Posterior cingulate gyrus (tissue), 11 donors: ENCODE data around the gene OR13C8.

ENCODE experiments used
- DNase-seq, 10 donors: peaks; one replicate each; pipeline versions ENCODE4 v3.0.0 to v3.0.0-alpha.2; 2020 to 2021; ENCODE audit warnings: mixed read lengths in 3 of 10
- intact Hi-C: fragments of 100-400 bp; cut with DNase I; formaldehyde crosslinking; loops from one replicate; pipeline ENCODE4 v1.15.1; 2023

Gene OR13C8

DNA sequence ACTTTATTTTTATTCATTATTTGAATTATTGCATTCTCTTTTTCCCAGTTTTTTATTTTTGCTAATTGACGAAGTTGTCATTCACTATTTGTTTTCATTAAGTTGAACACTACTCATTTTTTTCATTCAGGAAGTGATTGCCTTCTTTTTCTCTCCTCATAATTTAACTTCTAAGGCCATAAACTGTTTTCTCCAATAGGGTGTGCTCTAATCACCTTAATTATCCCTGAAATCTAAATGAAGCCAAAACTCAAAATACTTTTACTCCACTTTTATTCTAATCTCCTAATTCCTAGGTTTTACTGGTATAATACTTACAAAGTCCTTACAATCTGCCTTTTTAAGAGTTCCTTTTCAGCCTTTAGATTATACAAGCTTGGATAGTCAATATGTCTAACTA is 39.4 kb downstream of the OR13C8 start:
- intact Hi-C loops = no loop called here
- no peak for DNase-seq

DNA sequence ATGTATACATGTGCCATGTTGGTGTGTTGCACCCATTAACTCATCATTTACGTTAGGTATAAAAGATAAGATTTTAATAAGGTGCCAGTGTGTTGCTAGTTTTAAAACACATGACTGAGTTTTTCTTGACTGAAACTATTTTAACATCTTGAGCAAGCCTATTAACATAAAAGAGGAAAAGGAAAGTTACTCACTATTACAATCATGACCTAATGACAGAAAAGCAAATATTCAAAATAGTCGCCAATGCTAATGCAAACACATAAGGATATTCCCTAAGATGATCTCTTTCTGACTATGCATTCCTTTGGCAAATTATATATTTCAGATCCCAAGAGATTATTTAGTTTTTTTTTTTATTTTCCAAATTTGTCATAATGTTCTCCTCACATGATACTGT is 42.2 kb downstream of the OR13C8 start:
- DNase-seq = no peak
- intact Hi-C loops = no loop called here

DNA sequence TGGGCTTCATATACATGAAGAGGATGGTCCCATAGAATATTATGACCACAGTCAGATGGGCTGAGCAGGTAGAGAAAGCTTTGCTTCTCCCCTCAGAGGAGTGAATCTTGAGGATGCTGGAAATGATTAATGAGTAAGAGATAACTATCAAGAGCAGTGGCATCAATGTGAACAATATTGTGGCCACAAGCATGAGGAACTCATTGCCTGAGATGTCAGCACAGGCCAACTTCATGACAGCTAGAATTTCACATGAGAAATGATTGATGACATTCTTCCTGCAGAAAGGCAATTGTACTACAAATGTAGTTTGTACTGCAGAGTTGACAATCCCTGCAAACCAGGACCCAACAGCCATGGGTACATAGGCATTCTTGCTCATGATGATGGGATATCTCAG is 48.5 kb downstream of the OR13C8 start:
- intact Hi-C loops = no loop called here
- DNase-seq = no peak

DNA sequence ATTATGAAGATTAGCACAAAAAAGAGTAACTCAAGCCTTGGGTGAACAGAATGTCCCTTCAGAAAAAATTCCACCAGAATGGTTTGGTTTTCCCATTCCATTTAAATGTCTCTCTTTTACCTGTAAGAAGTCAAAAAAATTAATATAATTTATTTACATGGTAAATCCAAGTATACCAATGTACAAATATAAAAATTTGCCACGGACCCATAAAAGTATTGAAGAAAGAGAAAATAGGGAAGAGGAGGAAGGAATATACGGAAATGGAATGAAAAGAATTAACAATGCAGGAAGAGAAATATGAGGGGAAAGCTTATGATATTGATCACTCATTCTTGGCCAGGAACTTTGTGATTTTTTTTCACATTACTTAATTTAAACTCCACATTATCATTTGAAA is 49.1 kb downstream of the OR13C8 start, which contains the start of gene OR13C9:
Gene OR13C9, minus strand, starts transcription at position 101 of the 400 bp plus-strand sequence. Its CDS starts 0 bp downstream, at position 101.
- DNase-seq = no peak
- intact Hi-C loops = no loop called here
